Measurements from ENCODE around the gene FBXL17.

FBXL17 gene

GRCh38 chr5:107982703-107983425, 399.0 kb downstream of the FBXL17 start:
- in situ Hi-C loops (cut with MboI; ENCODE audit: low sequenced_read_pairs, unreplicated experiment), result no loop called here
- DNase-seq (ENCODE audit: low spot score), result no peak
- no peak for TF ChIP-seq CTCF (IDR thresholded peaks at IDR 0.05; ENCODE audit: borderline replicate concordance, control extremely low read depth, extremely low read depth, insufficient read depth, missing control alignments)

- in situ Hi-C loops (cut with MboI; ENCODE audit: low sequenced_read_pairs, unreplicated experiment), result no loop called here
- DNase-seq (ENCODE audit: low spot score), result no peak
- TF ChIP-seq CTCF (IDR thresholded peaks at IDR 0.05; ENCODE audit: borderline replicate concordance, control extremely low read depth, extremely low read depth, insufficient read depth, missing control alignments), result no peak
Observed at GRCh38 chr5:107980923-107981692, 400.8 kb downstream of the FBXL17 start.

GRCh38 chr5:107979900-107980299, 402.0 kb downstream of the FBXL17 start:
- DNase-seq (ENCODE audit: low spot score), result no peak
- no peak for TF ChIP-seq CTCF (IDR thresholded peaks at IDR 0.05; ENCODE audit: borderline replicate concordance, control extremely low read depth, extremely low read depth, insufficient read depth, missing control alignments)
- in situ Hi-C loops (cut with MboI; ENCODE audit: low sequenced_read_pairs, unreplicated experiment), result no loop called here

- DNase-seq (ENCODE audit: low spot score), result no peak
- no peak for TF ChIP-seq CTCF (IDR thresholded peaks at IDR 0.05; ENCODE audit: borderline replicate concordance, control extremely low read depth, extremely low read depth, insufficient read depth, missing control alignments)
- in situ Hi-C loops (cut with MboI; ENCODE audit: low sequenced_read_pairs, unreplicated experiment), result no loop called here
Observed at GRCh38 chr5:107979291-107979690, 402.6 kb downstream of the FBXL17 start.

GRCh38 chr5:107977550-107978071, 404.3 kb downstream of the FBXL17 start:
- TF ChIP-seq CTCF (IDR thresholded peaks at IDR 0.05; ENCODE audit: borderline replicate concordance, control extremely low read depth, extremely low read depth, insufficient read depth, missing control alignments), result no peak
- in situ Hi-C loops (cut with MboI; ENCODE audit: low sequenced_read_pairs, unreplicated experiment), result no loop called here
- no peak for DNase-seq (ENCODE audit: low spot score)

- in situ Hi-C loops (cut with MboI; ENCODE audit: low sequenced_read_pairs, unreplicated experiment), result no loop called here
- no peak for TF ChIP-seq CTCF (IDR thresholded peaks at IDR 0.05; ENCODE audit: borderline replicate concordance, control extremely low read depth, extremely low read depth, insufficient read depth, missing control alignments)
- no peak for DNase-seq (ENCODE audit: low spot score)
Observed at GRCh38 chr5:107975568-107975967, 406.3 kb downstream of the FBXL17 start.

Data from GM13976 (cell line).